ENCODE measurements around the gene SLC49A4. TPM values are rescaled to one million over a fixed set of nuclear protein-coding genes. Genes with fewer than 3 reads are reported as not detected.

The SLC49A4 gene
- total and polyA plus RNA-seq, 2 experiments from 2014 or later = 16.4 to 20.8 TPM

GRCh38 chr3:122908251-122908650, 113.4 kb downstream of the SLC49A4 start:
- DNase-seq (ENCODE audit: low read depth in 1 of 2, low spot score in 1 of 2) = no peak
- H3K9me3 ChIP-seq (ENCODE audit: low read depth) = no peaks in the 10 kb centered on the region
- H3K36me3 ChIP-seq = no peaks in the 10 kb centered on the region
- no peak overlapping the region for H3K4me3 ChIP-seq
- H3K27ac ChIP-seq = no peak overlapping the region
- H3K27me3 ChIP-seq = no peaks in the 10 kb centered on the region
- no peak for TF ChIP-seq CTCF (IDR thresholded peaks at IDR 0.05; ENCODE audit: low read depth, low read length)
- H3K4me1 ChIP-seq (ENCODE audit: low read depth) = no peaks in the 10 kb centered on the region

GRCh38 chr3:122911901-122912300, 117.0 kb downstream of the SLC49A4 start:
- no peaks in the 10 kb centered on the region for H3K27me3 ChIP-seq
- no peak overlapping the region for H3K27ac ChIP-seq
- H3K4me3 ChIP-seq = no peak overlapping the region
- TF ChIP-seq CTCF (IDR thresholded peaks at IDR 0.05; ENCODE audit: low read depth, low read length) = no peak
- no peak for DNase-seq (ENCODE audit: low read depth in 1 of 2, low spot score in 1 of 2)
- H3K36me3 ChIP-seq = no peaks in the 10 kb centered on the region
- H3K4me1 ChIP-seq (ENCODE audit: low read depth) = no peaks in the 10 kb centered on the region
- no peaks in the 10 kb centered on the region for H3K9me3 ChIP-seq (ENCODE audit: low read depth)

GRCh38 chr3:122912772-122913538, 118.1 kb downstream of the SLC49A4 start:
- Histone ChIP-seq H3K4me3 (no peak overlapping the region), H3K4me1 (ENCODE audit: low read depth) (no peaks in the 10 kb centered on the region), H3K9me3 (ENCODE audit: low read depth) (no peaks in the 10 kb centered on the region), H3K27ac (no peak overlapping the region), H3K27me3 (no peaks in the 10 kb centered on the region), H3K36me3 (no peaks in the 10 kb centered on the region)
- DNase-seq (ENCODE audit: low read depth in 1 of 2, low spot score in 1 of 2) = no peak
- no peak for TF ChIP-seq CTCF (IDR thresholded peaks at IDR 0.05; ENCODE audit: low read depth, low read length)

DNA sequence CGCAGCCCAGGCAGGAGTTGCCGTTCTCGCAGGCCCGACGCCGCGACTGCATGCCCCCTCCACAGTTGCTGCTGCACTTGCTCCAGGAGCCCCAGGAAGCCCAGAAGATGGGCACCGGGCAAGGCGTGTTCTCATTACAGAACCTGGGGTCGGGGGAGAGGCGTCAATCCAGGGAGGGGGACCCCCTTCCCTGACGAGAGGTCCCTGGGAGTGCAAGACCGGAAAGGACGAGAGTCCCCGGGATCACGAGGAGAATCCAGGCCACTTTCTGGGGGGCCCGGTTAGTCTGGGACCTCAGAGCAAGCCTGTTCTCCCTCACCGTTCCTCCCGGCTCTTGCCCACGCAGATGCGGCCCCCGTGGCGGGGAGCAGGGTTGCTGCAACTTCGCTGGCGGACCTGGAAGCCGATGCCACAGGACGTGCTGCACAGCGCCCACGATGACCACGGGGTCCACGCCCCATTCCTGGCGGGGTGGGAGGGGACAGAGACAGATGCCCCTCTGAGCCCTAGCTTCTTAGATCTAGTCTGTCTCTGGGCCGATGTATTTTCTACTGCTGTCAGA, 118.8 kb downstream of the SLC49A4 start:
- Histone ChIP-seq H3K4me3 (no peak overlapping the region), H3K27me3 (no peaks in the 10 kb centered on the region), H3K4me1 (ENCODE audit: low read depth) (no peaks in the 10 kb centered on the region), H3K27ac (no peak overlapping the region), H3K36me3 (no peaks in the 10 kb centered on the region), H3K9me3 (ENCODE audit: low read depth) (no peaks in the 10 kb centered on the region)
- no peak for TF ChIP-seq CTCF (IDR thresholded peaks at IDR 0.05; ENCODE audit: low read depth, low read length)
- no peak for DNase-seq (ENCODE audit: low read depth in 1 of 2, low spot score in 1 of 2)

DNA sequence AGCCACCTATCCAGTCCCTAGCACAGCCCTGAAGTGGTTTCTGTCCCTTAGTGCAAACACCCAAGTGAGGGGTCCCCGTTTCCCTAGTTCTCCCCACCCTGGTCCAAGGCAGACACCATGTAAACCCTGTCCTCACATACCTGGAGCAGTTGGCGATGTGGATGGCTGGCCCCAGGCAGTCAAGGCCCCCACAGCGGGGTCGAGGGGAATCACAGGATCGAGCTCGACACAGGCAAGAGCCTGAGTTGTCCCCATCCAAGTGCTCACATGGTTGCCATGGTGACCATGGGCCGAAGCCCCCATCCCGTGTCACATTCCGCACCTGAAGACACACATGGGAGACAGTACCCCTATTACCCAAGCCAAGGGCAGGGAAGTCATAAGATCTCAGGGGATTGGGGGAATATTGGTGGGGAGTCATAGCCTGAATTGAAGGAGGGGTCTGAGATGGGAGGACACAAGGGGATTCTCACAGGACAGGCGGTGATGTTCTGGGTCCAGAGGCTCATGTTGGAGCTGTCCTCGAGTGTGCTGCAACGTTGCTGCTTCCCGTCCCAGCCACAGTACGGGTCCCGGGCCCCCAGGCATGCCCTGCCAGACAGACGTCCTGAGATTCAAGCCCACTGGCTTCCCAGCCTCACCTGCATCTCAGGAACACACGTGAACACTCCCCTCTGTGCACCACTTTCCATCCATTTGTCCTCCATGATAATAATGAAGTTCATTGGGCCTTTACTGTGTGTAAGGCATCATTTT, 120.6 kb downstream of the SLC49A4 start:
- H3K4me1 ChIP-seq (ENCODE audit: low read depth) = no peaks in the 10 kb centered on the region
- no peaks in the 10 kb centered on the region for H3K27me3 ChIP-seq
- DNase-seq (ENCODE audit: low read depth in 1 of 2, low spot score in 1 of 2) = no peak
- H3K9me3 ChIP-seq (ENCODE audit: low read depth) = no peaks in the 10 kb centered on the region
- no peaks in the 10 kb centered on the region for H3K36me3 ChIP-seq
- no peak overlapping the region for H3K27ac ChIP-seq
- TF ChIP-seq CTCF (IDR thresholded peaks at IDR 0.05; ENCODE audit: low read depth, low read length) = no peak
- H3K4me3 ChIP-seq = no peak overlapping the region

All from cardiac muscle cell (in vitro differentiated cells and primary cell).